Measurements from ENCODE around the gene PUSL1.

The PUSL1 gene

DNA sequence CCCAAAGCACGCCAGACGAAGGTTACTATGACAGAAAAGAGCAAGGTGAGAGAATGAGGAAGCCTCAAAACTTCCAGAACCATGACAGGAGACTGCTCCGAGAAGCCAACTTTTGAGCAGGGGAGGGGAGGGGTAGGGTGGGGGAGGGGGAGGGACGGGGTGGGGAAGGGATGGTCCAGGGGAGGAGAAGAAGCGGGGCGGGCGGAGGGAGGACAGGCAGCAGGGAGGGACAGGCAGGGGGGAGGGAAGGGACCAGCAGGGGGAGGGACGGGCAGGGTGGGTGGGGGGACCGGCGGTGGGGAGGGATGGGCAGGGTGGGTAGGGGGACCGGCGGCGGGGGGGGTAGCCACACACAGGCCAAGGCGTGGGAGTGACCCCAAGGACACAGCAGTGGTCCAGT lies 14.0 kb downstream of the PUSL1 start:
- Histone ChIP-seq H3K9me3 (ENCODE audit: insufficient read depth, low read depth, low read length) (peaks cover 3% of the 10 kb centered on the region), H2BK120ac (ENCODE audit: insufficient read depth, low read length, poor library complexity) (no peak overlapping the region), H3K4me1 (ENCODE audit: control insufficient read depth in 1 of 2, insufficient read depth in 2 of 2, low read length in 2 of 2) (peaks cover 12 to 16% of the 10 kb centered on the region in 2 experiments), H3K27ac (ENCODE audit: low read depth, low read length) (no peak overlapping the region), H3K14ac (ENCODE audit: low read length) (no peak overlapping the region), H4K8ac (ENCODE audit: low read depth, low read length) (no peak overlapping the region), H2BK12ac (ENCODE audit: low read length) (no peak overlapping the region), H3K9ac (ENCODE audit: low read length) (no peak overlapping the region), H3K4me2 (ENCODE audit: low read length) (no peak overlapping the region), H3K36me3 (ENCODE audit: control insufficient read depth in 1 of 2, insufficient read depth in 2 of 2, low read length in 2 of 2) (peaks cover 38 to 40% of the 10 kb centered on the region in 2 experiments), H4K12ac (ENCODE audit: low read depth, low read length) (no peak overlapping the region), H2BK5ac (ENCODE audit: low read depth, low read length, poor library complexity) (no peak overlapping the region), H2AK5ac (ENCODE audit: low read length) (no peak overlapping the region), H3K79me2 (ENCODE audit: control insufficient read depth, insufficient read depth, low read length, poor library complexity) (peaks cover 26% of the 10 kb centered on the region), H3K79me1 (ENCODE audit: low read length) (peaks cover 9% of the 10 kb centered on the region), H3K27me3 (ENCODE audit: insufficient read depth, low read length) (no peaks in the 10 kb centered on the region), H3K18ac (ENCODE audit: low read length) (no peak overlapping the region), H3K4ac (ENCODE audit: low read depth, low read length) (peak overlapping the region; percentile 21), H2AFZ (ENCODE audit: insufficient read depth, low read length, poor library complexity) (no peak overlapping the region), H4K91ac (ENCODE audit: low read depth, low read length) (no peak overlapping the region), H3K23ac (ENCODE audit: low read length) (no peak overlapping the region), H3K4me3 (ENCODE audit: low read depth, low read length) (no peak overlapping the region)
- WGBS (ENCODE audit: extremely low coverage, insufficient coverage, insufficient read length): no CpG with 5 or more reads among the region's 14 CpGs
- DNase-seq: no peak

- peak overlapping the region; percentile 21 for H3K4ac ChIP-seq (ENCODE audit: low read depth, low read length)
- H2BK12ac ChIP-seq (ENCODE audit: low read length): no peak overlapping the region
- DNase-seq: no peak
- H3K36me3 ChIP-seq (ENCODE audit: control insufficient read depth in 1 of 2, insufficient read depth in 2 of 2, low read length in 2 of 2): peaks cover 42 to 44% of the 10 kb centered on the region in 2 experiments
- peaks cover 12 to 14% of the 10 kb centered on the region in 2 experiments for H3K4me1 ChIP-seq (ENCODE audit: control insufficient read depth in 1 of 2, insufficient read depth in 2 of 2, low read length in 2 of 2)
- H3K9ac ChIP-seq (ENCODE audit: low read length): no peak overlapping the region
- H3K4me2 ChIP-seq (ENCODE audit: low read length): no peak overlapping the region
- no peaks in the 10 kb centered on the region for H3K27me3 ChIP-seq (ENCODE audit: insufficient read depth, low read length)
- no peak overlapping the region for H2AK5ac ChIP-seq (ENCODE audit: low read length)
- no peak overlapping the region for H3K18ac ChIP-seq (ENCODE audit: low read length)
- H2BK120ac ChIP-seq (ENCODE audit: insufficient read depth, low read length, poor library complexity): no peak overlapping the region
- H3K4me3 ChIP-seq (ENCODE audit: low read depth, low read length): no peak overlapping the region
- H3K79me2 ChIP-seq (ENCODE audit: control insufficient read depth, insufficient read depth, low read length, poor library complexity): peaks cover 26% of the 10 kb centered on the region
- H4K12ac ChIP-seq (ENCODE audit: low read depth, low read length): no peak overlapping the region
- no peak overlapping the region for H4K91ac ChIP-seq (ENCODE audit: low read depth, low read length)
- H2BK5ac ChIP-seq (ENCODE audit: low read depth, low read length, poor library complexity): no peak overlapping the region
- H3K23ac ChIP-seq (ENCODE audit: low read length): no peak overlapping the region
- no peak overlapping the region for H2AFZ ChIP-seq (ENCODE audit: insufficient read depth, low read length, poor library complexity)
- peaks cover 9% of the 10 kb centered on the region for H3K79me1 ChIP-seq (ENCODE audit: low read length)
- H4K8ac ChIP-seq (ENCODE audit: low read depth, low read length): no peak overlapping the region
- peaks cover 3% of the 10 kb centered on the region for H3K9me3 ChIP-seq (ENCODE audit: insufficient read depth, low read depth, low read length)
- H3K27ac ChIP-seq (ENCODE audit: low read depth, low read length): no peak overlapping the region
- no CpG with 5 or more reads among the region's 10 CpGs for WGBS (ENCODE audit: extremely low coverage, insufficient coverage, insufficient read length)
- no peak overlapping the region for H3K14ac ChIP-seq (ENCODE audit: low read length)
Observed at GRCh38 chr1:1322952-1323351, 14.6 kb downstream of the PUSL1 start.

DNA sequence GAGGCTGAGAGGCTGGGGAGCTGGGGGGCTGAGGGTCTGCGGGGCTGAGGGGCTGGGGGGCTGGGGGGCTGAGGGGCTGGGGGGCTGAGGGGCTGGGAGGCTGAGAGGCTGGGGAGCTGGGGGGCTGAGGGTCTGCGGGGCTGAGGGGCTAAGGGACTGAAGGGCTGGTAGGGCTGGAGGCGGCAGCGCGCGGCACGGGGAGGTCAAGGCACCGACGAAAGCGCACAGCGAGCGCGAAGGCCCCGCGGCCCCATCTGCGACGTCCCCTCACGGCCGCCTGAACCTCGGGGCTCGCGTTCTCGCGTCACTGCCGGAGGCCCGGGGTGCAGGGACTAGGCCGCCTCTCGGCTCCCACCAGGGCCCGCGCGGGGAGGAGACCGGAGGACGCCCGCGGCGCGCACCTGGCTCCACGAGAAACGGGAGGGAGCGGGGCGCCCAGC lies 15.7 kb downstream of the PUSL1 start:
- peak overlapping the region; percentile 86 for H3K4me2 ChIP-seq (ENCODE audit: low read length)

DNA sequence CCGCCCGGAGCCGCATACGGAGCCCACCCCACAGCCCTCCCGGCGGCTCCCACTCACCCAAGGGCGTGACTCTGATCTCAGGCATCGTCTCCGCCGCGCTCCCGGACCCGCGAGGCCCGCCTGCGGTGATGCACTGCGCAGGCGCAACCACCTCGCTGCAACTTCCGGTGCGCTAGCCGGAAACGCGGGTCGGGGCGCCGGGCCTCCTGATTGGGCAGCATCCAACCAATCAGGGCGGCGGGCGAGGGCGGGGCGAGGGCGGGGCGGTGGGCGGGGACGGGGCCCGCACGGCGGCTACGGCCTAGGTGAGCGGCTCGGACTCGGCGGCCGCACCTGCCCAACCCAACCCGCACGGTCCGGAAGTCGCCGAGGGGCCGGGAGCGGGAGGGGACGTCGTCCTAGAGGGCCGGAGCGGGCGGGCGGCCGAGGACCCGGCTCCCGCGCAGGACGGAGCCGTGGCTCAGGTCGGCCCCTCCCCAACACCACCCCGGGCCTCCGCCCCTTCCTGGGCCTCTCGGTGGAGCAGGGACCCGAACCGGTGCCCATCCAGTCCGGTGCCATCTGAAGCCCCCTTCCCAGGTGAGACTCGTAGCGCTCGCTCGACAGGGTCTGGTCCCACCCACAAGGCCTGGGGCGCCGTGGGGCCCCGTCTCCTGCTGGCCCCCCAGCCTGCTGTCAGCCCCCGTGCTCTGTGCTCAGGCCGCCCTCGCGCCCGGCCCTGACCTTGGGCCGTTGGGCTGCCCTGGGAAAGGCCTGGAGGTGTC lies 16.3 kb downstream of the PUSL1 start, which contains the start of the genes CPTP and INTS11:
Gene CPTP (plus strand): TSS at position 279 of the 764 bp plus-strand sequence. CDS start 2,109 bp downstream, outside the sequence.
Gene INTS11 (minus strand): TSS at position 137 of the 764 bp plus-strand sequence. CDS start 52 bp downstream, at position 85.
- peaks cover 26% of the 10 kb centered on the region for H3K79me2 ChIP-seq (ENCODE audit: control insufficient read depth, insufficient read depth, low read length, poor library complexity)
- peaks cover 12% of the 10 kb centered on the region in 2 experiments for H3K4me1 ChIP-seq (ENCODE audit: control insufficient read depth in 1 of 2, insufficient read depth in 2 of 2, low read length in 2 of 2)
- H3K27me3 ChIP-seq (ENCODE audit: insufficient read depth, low read length): no peaks in the 10 kb centered on the region
- peak within 1 kb of the TSS; percentile 93 for H4K91ac ChIP-seq (ENCODE audit: low read depth, low read length)
- peak within 1 kb of the TSS; percentile 93 for H3K14ac ChIP-seq (ENCODE audit: low read length)
- H2BK12ac ChIP-seq (ENCODE audit: low read length): no peak within 1 kb of the TSS
- H3K4me2 ChIP-seq (ENCODE audit: low read length): peak within 1 kb of the TSS; percentile 86
- peaks cover 9% of the 10 kb centered on the region for H3K79me1 ChIP-seq (ENCODE audit: low read length)
- WGBS (ENCODE audit: extremely low coverage, insufficient coverage, insufficient read length): no CpG with 5 or more reads among the region's 84 CpGs
- H3K27ac ChIP-seq (ENCODE audit: low read depth, low read length): peak within 1 kb of the TSS; percentile 26
- H3K4ac ChIP-seq (ENCODE audit: low read depth, low read length): peak within 1 kb of the TSS; percentile 99
- H2BK120ac ChIP-seq (ENCODE audit: insufficient read depth, low read length, poor library complexity): peak within 1 kb of the TSS; percentile 29
- peak within 1 kb of the TSS; percentile 93 for H4K8ac ChIP-seq (ENCODE audit: low read depth, low read length)
- H3K9me3 ChIP-seq (ENCODE audit: insufficient read depth, low read depth, low read length): peaks cover 8% of the 10 kb centered on the region
- H3K18ac ChIP-seq (ENCODE audit: low read length): peak within 1 kb of the TSS; percentile 50
- H3K4me3 ChIP-seq (ENCODE audit: low read depth, low read length): peak within 1 kb of the TSS; percentile 99
- peak within 1 kb of the TSS; percentile 97 for H3K9ac ChIP-seq (ENCODE audit: low read length)
- peak within 1 kb of the TSS; percentile 59 for H2BK5ac ChIP-seq (ENCODE audit: low read depth, low read length, poor library complexity)
- peak within 1 kb of the TSS; percentile 94 for H4K12ac ChIP-seq (ENCODE audit: low read depth, low read length)
- no peak within 1 kb of the TSS for H3K23ac ChIP-seq (ENCODE audit: low read length)
- peak; percentile 89 to 96 for DNase-seq
- H2AFZ ChIP-seq (ENCODE audit: insufficient read depth, low read length, poor library complexity): peak within 1 kb of the TSS; percentile 80
- H3K36me3 ChIP-seq (ENCODE audit: control insufficient read depth in 1 of 2, insufficient read depth in 2 of 2, low read length in 2 of 2): peaks cover 37 to 38% of the 10 kb centered on the region in 2 experiments
- H2AK5ac ChIP-seq (ENCODE audit: low read length): peak within 1 kb of the TSS; percentile 92

More for the DNA sequence above, 15.7 kb downstream of the PUSL1 start:
- Histone ChIP-seq H3K4ac (ENCODE audit: low read depth, low read length) (peak overlapping the region; percentile 99), H3K79me2 (ENCODE audit: control insufficient read depth, insufficient read depth, low read length, poor library complexity) (peaks cover 26% of the 10 kb centered on the region), H3K14ac (ENCODE audit: low read length) (peak overlapping the region; percentile 87), H2BK12ac (ENCODE audit: low read length) (no peak overlapping the region), H2AK5ac (ENCODE audit: low read length) (peak overlapping the region; percentile 78), H3K9ac (ENCODE audit: low read length) (peak overlapping the region; percentile 97), H4K8ac (ENCODE audit: low read depth, low read length) (peak overlapping the region; percentile 93), H3K9me3 (ENCODE audit: insufficient read depth, low read depth, low read length) (peaks cover 3% of the 10 kb centered on the region), H3K27ac (ENCODE audit: low read depth, low read length) (peak overlapping the region; percentile 22), H3K27me3 (ENCODE audit: insufficient read depth, low read length) (no peaks in the 10 kb centered on the region), H3K18ac (ENCODE audit: low read length) (peak overlapping the region; percentile 50), H2AFZ (ENCODE audit: insufficient read depth, low read length, poor library complexity) (peak overlapping the region; percentile 77), H3K23ac (ENCODE audit: low read length) (no peak overlapping the region), H4K12ac (ENCODE audit: low read depth, low read length) (peak overlapping the region; percentile 94), H2BK5ac (ENCODE audit: low read depth, low read length, poor library complexity) (peak overlapping the region; percentile 59), H2BK120ac (ENCODE audit: insufficient read depth, low read length, poor library complexity) (peak overlapping the region; percentile 29), H4K91ac (ENCODE audit: low read depth, low read length) (peak overlapping the region; percentile 71), H3K79me1 (ENCODE audit: low read length) (peaks cover 9% of the 10 kb centered on the region), H3K36me3 (ENCODE audit: control insufficient read depth in 1 of 2, insufficient read depth in 2 of 2, low read length in 2 of 2) (peaks cover 43% of the 10 kb centered on the region in 2 experiments), H3K4me3 (ENCODE audit: low read depth, low read length) (peak overlapping the region; percentile 99), H3K4me1 (ENCODE audit: control insufficient read depth in 1 of 2, insufficient read depth in 2 of 2, low read length in 2 of 2) (peaks cover 12% of the 10 kb centered on the region in 2 experiments)
- no peak for DNase-seq
- WGBS (ENCODE audit: extremely low coverage, insufficient coverage, insufficient read length): no CpG with 5 or more reads among the region's 41 CpGs

All from trophoblast cell (in vitro differentiated cells and primary cell).